Endothelial cell of umbilical vein (primary cell): ENCODE data around the gene COL8A1.

Experiments
- CTCF ChIP-seq, 2 donors: IDR thresholded peaks; 1 replicate in 1 of 2; 2 replicates in 1 of 2; pipeline ENCODE4 v1.5.1; 2011; ENCODE audit warnings: low read length in 2 of 2, mild to moderate bottlenecking in 2 of 2, moderate library complexity in 2 of 2, control low read depth in 1 of 2, inconsistent platforms in 1 of 2, low read depth in 1 of 2; ENCODE audit not compliant: insufficient read depth in 1 of 2; ENCODE audit errors: extremely low read depth in 1 of 2
- MYC ChIP-seq: IDR thresholded peaks from one replicate; pipeline ENCODE4 v1.6.1; 2011; ENCODE audit warnings: mild to moderate bottlenecking, low read depth, low read length
- POLR2A ChIP-seq: IDR thresholded peaks from 2 replicates; pipeline ENCODE4 v1.6.1; 2012; ENCODE audit warnings: low read depth, mild to moderate bottlenecking, control low read depth, low read length
- POLR2AphosphoS5 ChIP-seq: IDR thresholded peaks from 2 replicates; pipeline ENCODE4 v1.6.1; 2012; ENCODE audit warnings: low read depth, mild to moderate bottlenecking, control low read depth, low read length, moderate library complexity; ENCODE audit not compliant: insufficient read depth

GRCh38 chr3:99721633-99722007 is 83.2 kb downstream of the COL8A1 start:
- no peak for TF ChIP-seq CTCF (IDR thresholded peaks at IDR 0.05; ENCODE audit: extremely low read depth in 1 of 2, insufficient read depth in 1 of 2, low read depth in 1 of 2, low read length in 2 of 2)
- no peak for TF ChIP-seq POLR2AphosphoS5
- TF ChIP-seq POLR2A = peak; percentile 55
- no peak for TF ChIP-seq MYC
